Measurements from ENCODE around the gene PLEKHS1.

DNA sequence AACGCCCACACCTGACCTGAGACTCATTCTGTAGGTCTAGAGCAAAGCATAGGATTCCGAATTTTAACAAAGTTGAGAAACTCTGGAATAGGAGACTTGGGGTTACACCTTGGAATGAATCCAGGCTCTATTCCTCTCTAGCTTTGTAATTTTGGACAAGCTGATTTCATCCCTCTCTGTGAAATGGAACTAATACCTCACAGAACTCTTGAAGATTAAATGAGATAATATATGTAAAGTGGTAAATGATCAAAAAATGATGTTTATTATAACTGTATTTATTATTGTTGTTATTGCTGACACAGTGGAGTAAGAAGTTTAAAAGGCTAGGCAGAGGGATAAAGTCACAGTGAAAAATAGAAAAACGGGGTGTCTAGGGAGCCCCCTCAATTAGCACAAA is 39.5 kb upstream of the PLEKHS1 start:
- TF ChIP-seq EGR1 (IDR thresholded peaks at IDR 0.05; ENCODE audit: low read depth in 2 of 2): no peak
- TF ChIP-seq, protein P1, sequence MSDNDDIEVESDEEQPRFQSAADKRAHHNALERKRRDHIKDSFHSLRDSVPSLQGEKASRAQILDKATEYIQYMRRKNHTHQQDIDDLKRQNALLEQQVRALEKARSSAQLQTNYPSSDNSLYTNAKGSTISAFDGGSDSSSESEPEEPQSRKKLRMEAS (IDR thresholded peaks at IDR 0.05): no peak
- TF ChIP-seq, protein P2, sequence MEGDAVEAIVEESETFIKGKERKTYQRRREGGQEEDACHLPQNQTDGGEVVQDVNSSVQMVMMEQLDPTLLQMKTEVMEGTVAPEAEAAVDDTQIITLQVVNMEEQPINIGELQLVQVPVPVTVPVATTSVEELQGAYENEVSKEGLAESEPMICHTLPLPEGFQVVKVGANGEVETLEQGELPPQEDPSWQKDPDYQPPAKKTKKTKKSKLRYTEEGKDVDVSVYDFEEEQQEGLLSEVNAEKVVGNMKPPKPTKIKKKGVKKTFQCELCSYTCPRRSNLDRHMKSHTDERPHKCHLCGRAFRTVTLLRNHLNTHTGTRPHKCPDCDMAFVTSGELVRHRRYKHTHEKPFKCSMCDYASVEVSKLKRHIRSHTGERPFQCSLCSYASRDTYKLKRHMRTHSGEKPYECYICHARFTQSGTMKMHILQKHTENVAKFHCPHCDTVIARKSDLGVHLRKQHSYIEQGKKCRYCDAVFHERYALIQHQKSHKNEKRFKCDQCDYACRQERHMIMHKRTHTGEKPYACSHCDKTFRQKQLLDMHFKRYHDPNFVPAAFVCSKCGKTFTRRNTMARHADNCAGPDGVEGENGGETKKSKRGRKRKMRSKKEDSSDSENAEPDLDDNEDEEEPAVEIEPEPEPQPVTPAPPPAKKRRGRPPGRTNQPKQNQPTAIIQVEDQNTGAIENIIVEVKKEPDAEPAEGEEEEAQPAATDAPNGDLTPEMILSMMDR (IDR thresholded peaks at IDR 0.05; ENCODE audit: low read depth, low read length, missing input control): no peak
- no peak for TF ChIP-seq RAD21 (IDR thresholded peaks at IDR 0.05)

All from liver (tissue), 3 donors.